Activated naive CD4-positive, alpha-beta T cell treated with Interleukin-2 at 50 U/mL for 16 hours (primary cell): ENCODE measurements around the gene RNU1-3.
A peak's percentile ranks its signal among the peaks of the same experiment; 100 is the strongest.
"Not testable (repeated sequence)": the region's sequence is repeated elsewhere in the genome, so short reads cannot be mapped to it uniquely, and the experiment has no call there.

Experiments used
- DNase-seq: peaks from one replicate; pipeline ENCODE4 v3.0.0-alpha.2; 2020

RNU1-3 gene

DNA sequence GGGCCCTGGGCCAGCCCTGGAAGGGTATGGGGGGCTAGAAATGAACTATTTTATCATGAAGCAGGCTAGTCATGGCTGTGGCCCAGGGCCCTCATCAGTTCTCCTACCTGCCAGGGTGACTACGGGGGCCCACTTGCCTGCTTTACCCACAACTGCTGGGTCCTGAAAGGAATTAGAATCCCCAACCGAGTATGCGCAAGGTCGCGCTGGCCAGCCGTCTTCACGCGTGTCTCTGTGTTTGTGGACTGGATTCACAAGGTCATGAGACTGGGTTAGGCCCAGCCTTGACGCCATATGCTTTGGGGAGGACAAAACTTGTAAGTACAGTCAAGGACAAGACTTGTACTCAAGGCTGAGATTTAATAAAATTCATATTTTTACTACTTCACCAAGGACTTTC lies 16.8 kb downstream of the RNU1-3 start:
- DNase-seq = peak; percentile 2

DNA sequence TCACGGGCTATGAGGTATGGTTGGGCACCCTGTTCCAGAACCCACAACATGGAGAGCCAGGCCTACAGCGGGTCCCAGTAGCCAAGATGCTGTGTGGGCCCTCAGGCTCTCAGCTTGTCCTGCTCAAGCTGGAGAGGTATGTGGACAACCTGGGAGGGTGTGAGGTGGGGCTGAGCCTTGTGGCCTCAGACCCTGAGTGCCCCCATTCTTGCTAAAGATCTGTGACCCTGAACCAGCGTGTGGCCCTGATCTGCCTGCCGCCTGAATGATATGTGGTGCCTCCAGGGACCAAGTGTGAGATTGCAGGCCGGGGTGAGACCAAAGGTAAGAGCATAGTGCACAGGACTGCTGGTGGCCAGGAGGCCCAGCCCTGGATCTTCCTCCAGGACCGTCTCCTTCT lies 17.4 kb downstream of the RNU1-3 start:
- peak; percentile 1 for DNase-seq

DNA sequence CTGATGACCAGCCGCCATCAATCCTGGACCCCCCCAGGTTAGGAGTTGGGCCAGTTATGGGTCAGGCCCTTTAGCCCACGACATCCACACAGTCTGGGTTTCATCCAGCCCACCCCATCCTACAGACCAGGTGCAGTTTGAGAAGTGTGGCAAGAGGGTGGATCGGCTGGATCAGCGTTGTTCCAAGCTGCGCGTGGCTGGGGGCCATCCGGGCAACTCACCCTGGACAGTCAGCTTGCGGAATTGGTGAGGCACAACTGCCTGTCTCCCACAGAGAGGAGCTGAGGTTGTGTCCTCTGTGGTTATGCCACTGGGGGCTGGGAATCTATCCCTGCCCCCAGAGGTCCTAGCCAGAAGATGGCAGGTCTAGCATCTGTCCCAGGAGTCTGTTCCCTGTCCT lies 18.0 kb downstream of the RNU1-3 start:
- not testable (repeated sequence) for DNase-seq

DNA sequence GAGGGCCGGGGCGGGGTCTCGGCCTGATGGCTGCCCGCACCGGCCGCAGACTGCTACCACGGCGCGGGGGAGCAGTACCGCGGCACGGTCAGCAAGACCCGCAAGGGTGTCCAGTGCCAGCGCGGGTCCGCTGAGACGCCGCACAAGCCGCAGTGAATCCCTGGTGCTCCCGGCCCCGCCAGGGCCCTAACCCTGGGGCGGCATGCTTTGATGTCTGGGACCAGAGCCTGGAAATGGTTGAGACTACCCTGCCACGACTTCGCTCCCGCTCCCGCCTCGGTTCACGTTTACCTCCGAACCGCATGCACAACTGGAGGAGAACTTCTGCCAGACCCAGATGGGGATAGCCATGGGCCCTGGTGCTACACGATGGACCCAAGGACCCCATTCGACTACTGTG lies 18.5 kb downstream of the RNU1-3 start:
- DNase-seq = not testable (repeated sequence)

DNA sequence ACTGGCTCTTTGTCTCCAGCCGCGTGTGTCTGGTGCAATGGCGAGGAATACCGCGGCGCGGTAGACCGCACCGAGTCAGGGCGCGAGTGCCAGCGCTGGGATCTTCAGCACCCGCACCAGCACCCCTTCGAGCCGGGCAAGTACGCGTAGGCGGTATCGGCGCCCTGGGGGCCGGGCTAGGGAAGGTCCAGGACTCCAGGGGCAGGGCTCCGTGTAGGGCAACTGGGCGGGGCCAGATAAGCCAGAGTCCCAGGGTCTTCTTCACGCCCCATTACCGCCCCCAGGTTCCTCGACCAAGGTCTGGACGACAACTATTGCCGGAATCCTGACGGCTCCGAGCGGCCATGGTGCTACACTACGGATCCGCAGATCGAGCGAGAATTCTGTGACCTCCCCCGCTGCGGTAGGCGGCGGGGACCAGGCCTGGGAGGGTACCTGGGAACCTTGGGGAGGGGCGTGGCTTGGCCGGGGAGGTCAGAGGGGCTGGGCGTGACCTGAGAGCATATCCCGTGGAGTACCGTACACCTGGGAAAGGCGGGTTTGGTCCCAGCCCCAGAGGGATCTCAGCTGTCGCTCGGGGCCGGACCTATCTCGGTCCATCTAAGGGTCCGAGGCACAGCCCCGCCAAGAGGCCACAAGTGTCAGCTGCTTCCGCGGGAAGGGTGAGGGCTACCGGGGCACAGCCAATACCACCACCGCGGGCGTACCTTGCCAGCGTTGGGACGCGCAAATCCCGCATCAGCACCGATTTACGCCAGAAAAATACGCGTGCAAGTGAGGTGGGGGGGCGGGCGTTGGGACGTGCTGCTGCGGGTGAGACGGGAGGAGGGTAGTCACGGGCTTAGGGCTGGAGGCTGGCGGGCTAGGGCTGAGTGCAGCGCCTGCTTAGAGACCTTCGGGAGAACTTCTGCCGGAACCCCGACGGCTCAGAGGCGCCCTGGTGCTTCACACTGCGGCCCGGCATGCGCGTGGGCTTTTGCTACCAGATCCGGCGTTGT lies 19.3 kb downstream of the RNU1-3 start:
- peak; percentile 26 for DNase-seq

DNA sequence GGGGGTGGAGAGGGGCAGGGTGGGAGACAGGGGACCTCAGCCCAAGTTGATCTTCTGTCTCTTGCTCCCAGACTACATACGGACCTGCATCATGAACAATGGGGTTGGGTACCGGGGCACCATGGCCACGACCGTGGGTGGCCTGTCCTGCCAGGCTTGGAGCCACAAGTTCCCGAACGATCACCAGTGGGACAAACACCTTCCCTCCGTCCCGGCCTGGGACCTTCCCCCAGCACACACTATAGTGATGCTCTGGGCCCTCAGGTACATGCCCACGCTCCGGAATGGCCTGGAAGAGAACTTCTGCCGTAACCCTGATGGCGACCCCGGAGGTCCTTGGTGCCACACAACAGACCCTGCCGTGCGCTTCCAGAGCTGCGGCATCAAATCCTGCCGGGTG lies 20.0 kb downstream of the RNU1-3 start:
- not testable (repeated sequence) for DNase-seq

DNA sequence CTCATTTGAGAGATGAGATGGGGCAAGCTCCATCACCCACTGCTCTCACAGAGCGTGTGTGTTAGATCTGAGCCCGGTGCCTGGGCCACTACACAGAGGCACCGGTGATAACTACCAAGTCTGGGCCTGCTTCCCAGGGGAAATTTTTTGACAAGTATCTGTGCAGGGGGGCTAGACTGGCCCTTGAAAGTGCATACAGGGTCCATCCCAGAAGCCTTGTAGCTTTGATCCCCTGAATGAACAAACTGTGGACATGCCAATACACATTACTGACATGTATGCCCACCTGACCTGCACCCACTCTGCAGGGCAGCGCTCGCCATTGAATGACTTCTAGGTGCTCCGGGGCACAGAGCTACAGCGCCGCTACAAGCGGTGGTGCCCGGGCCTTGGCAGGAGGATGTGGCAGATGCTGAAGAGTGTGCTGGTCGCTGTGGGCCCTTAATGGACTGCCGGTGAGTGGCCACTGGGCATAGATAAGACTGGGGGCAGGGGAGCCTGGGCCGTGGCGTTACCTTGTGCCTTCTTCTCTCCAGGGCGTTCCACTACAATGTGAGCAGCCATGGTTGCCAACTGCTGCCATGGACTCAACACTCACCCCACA lies 20.6 kb downstream of the RNU1-3 start:
- peak; percentile 1 for DNase-seq

DNA sequence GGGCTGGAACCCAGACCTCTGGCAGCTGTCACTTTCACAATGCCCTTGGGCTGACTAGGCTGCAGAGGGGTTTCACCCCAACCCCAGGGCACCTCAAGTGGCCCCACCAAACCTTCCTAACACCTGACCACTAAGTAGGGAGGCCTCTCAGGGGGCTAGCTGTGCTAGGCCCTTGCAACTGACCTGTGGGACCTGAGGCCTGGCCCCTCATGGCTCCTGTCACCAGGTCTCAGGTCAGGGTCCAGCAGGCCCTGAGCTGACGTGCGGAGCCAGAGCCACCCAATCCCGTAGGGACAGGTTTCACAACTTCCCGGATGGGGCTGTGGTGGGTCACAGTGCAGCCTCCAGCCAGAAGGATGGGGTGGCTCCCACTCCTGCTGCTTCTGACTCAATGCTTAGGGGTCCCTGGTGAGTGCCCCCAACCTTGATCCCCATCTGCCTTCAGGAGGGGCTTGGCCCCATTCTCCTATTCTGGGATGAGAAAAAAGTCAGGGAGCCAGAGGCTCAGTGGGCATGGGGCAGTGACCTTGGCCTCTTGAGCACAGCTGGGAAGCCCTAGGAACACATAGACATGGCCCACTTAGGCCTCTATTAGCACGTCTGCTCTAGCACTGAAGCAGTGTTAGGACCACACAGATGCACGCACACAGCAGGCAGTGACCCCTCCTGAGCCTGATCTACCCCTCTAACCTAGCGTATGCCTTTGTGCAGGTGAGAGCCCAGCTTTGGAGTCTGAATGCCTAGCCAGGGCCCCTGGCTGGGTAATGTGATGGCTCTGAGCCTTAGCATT lies 21.3 kb downstream of the RNU1-3 start:
- DNase-seq = peak; percentile 1

DNA sequence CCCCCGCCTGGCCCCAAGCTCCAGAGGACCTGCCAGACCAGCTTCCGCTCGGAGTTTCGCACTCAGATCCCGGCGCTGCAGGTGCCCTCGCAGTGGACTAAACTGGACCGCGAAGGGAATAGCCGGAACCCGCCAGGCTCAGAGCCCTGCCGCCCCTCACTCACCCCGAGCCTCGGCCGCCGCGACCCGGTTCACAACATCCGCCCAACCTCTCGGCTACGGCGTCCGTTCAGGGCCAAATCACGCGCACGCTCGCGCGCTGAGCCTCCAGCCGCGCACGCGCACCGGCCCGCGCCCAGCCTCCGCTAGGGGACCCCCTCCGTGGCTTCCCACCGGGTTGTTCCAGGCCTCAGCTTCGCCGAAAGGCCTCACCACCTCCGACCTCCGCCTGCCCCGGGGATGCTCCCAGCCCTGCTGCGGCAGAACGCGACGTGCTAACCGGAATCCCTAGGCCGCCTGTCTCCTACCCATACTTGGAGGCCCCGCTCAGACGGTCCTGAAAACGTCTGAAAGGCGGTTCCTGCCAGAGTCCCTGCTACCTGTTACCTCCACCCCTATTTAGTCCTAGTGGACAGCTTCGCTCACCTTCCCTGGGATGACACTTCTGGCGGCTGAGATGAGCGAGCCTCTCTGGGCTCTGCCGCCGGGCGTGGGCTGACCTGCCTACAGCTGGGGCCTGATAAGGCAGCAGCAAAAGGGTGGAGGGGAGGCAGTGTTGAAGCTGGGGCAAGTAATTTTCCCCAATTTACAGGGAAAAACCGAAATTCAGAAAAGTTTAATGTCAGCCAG lies 22.1 kb downstream of the RNU1-3 start:
- DNase-seq = peak; percentile 98

DNA sequence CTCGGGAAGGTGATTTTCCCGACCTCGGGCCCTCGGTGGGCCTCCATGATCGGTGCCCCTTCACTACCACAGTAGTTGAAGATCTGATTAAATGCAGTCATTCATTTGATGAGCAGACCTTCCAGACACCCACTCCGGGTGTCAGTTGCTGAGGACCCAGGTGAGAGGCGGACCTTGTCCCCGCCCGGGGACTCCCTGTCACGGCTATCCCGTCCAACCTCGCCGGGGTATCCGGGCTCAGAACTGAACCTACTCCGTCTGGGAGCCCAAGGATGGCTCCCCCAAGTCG lies 22.6 kb downstream of the RNU1-3 start:
- no peak for DNase-seq

DNA sequence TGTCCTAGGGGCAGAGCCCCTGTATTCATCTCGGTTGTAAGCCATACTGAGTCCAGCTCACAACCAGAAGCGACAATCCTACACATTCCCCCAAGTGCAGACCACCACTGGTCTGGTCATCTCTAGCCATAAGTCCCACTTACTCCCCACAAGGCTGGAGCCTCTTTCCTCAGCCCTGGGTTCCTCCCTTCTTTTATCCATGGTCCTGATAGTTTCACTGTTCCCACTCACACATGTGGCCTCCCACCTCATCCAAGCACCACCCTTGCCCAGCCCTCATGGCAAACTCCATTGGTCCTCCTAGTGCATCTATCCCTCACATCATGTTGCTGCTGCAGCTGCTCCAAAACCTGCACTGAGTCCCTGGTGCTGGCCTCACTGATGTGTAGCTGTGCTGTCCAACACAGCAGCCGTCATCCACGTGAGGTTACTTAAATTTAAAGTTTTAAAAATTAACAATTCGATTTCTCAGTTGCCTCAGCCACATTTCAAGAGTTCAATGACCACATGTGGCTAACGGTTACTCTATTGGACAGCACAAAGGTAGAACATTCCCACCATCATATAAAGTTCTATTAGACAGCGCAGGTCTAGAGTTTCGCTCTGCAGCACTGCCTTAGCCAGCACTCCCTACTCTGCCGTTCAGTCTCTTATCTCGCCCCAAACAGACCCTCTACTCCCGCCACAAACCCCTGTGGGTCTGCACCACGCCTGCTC lies 23.1 kb downstream of the RNU1-3 start:
- DNase-seq = peak; percentile 7

DNA sequence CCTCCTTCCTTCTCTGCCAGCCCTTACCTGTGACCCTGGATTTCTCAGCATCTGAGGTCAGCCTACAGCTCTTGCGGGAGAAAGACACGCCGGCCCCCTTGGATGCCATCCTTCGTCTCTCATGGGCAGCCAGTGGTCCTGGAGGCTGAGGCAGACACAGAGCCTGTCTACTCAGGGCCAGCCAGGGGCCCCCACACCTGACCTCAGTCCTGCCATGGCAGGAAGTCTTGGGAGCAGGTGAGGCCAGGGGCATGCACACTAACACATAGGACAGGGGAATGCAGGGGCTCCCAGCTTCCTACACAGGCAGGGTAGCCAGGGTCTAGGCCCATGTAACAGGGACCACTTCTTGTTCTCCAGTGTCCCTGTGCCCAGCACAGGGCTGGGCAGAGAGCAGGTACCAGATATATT lies 23.7 kb downstream of the RNU1-3 start:
- peak; percentile 2 for DNase-seq

DNA sequence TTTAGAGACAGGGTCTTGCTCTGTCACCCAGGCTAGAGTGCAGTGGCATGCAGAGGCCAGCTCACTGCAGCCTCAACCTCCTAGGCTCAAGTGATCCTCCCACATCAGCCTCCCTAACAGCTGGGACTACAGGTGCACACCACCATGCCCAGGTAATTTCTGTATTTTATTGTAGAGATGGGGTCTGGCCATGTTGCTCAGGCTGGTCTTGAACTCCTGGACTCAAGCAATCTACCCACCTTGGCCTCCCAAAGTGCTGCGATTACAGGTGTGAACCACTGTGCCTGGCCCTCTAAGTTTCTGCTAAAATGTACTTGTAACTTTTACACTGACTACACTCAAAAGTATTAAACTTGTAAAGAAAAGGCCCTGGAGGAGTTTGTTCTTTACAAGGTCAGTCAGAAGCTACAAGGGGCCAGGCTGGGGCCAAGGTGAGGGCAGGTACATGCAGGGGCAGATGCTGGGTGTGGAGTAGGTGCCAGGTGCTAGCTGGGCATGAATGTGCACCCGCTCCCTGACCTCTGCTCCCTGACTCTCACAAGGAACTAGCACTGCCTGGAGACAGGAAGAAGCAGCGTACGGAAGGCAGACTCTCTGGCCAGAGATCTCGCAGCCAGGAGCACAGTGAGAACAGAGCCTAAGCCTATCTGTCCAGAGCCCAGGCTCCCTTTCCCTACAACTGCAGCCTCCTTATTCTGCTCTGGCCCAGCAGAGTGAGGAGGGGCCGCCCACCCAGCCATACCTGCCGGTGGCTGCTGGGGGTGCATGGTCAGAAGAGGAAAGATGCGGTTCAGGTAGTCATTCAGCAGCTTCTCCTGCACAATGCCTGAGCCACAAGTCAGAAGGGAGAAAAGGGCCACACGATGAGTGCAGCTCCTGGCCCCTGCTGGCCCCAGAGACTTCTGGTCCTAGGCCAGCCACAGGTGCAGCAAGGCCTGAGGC lies 24.5 kb downstream of the RNU1-3 start:
- peak; percentile 1 for DNase-seq

DNA sequence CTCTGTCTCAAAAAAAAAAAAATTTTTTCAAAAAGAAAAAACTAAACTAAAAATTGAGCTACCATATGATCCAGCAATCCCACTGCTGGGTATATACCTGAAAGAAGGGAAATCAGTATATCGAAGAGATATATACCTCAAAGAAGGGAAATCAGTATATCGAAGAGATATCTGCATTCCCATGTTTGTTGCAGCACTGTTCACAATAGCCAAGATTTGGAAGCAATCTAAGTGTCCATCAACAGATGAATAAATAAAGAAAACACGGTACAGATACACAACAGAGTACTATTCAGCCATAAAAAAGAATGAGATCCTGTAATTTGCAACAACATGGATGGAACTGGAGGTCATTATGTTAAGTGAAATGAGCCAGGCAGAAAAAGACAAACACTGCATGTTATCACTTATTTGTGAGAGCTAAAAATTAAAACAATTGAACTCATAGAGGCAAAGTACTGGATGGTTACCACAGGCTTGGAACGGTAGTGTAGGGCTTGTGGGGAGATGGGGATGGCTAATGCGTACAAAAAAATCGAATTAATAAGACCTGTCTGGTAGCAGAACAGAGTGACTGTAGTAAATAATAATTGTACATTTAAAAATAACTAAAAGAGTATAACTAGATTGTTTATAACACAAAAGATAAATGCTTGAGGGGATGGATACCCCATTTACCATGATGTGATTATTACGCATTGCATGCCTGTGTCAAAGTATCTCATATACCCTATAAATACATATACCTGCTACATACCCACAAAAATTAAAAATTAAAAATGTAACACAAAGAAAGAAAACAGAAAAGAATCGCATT lies 25.4 kb downstream of the RNU1-3 start:
- DNase-seq = not testable (repeated sequence)

DNA sequence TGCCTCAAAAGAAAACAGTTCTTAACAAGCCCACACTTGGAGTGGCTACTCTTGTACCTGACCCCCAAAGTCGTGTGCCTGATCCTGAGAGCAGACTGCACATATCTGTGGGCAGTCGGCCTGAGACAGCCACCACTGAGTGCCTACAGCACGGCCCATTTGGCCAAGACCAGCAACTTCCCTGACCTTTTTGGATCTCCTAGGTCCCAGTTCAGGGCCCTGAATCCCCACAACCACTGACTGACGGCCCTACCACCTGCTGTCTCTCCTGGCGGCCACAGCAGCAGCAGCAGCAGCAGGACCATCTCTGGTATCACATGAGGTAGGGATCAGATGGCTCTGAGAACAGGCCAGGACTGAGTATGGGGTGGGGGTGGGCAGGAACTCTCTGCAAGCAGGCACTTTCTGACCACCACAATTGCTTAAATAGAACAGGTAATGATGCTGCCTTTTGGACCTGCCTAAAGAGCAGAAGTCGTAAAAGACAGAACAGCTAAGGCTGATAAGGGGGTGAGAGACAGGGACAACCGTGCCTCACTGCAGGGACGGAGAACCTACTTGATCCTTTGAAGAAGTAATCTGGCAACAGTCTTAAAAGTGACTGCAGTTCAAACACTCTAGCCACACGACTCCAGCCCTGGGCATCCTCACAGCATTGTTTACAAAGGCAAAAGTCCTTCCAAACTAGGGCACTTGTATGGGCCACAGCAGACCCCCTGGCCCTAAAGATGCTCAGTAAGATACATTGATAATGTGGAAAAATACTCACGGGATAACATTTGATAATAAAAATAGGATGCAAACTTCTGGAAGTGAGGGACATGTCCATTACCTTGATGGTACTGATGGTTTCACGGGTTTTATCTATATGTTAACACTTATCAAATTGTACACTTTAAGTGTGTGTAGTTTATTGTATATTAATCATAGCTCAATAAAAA lies 27.4 kb downstream of the RNU1-3 start:
- peak; percentile 1 for DNase-seq

DNA sequence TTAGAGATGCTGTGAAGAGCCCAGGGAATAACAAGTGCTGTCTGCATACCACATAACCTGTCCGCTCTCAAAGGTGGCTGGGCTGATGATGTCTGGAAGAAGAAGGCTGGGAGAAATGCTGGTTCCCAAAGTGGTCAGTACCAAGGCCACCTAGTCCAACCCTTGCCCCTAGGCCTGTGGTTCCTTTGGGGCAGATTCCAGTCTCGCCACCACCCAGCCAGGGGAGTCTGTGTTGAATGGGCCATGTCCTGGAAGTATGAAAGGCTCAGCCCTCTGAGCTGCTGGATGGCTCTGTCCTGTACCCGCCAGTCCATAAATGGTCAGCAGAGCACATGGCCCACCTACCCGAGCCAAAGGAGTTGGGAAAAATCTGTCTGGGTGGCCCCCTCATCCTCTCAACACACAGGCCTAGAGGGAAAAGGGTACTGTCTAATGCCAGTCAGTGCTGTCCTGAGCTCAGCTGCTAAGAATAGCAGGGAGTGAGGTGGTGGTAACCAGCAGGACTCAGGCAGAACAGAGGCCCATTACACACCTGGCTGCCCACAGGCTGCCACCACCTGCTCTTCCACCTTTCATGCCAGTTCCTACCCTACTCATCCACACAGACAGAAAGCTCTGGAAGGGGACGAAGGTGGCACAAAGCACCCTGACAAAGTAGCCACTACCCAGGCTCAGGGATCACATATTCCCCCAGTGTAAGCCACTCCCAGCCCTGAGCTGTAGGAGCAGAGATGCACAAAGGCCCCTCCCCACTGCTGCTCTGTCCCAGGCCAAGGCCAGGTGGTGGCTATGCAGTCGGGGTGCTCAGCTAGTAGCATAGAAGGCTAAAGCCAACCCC lies 28.6 kb downstream of the RNU1-3 start:
- DNase-seq = not testable (repeated sequence)

DNA sequence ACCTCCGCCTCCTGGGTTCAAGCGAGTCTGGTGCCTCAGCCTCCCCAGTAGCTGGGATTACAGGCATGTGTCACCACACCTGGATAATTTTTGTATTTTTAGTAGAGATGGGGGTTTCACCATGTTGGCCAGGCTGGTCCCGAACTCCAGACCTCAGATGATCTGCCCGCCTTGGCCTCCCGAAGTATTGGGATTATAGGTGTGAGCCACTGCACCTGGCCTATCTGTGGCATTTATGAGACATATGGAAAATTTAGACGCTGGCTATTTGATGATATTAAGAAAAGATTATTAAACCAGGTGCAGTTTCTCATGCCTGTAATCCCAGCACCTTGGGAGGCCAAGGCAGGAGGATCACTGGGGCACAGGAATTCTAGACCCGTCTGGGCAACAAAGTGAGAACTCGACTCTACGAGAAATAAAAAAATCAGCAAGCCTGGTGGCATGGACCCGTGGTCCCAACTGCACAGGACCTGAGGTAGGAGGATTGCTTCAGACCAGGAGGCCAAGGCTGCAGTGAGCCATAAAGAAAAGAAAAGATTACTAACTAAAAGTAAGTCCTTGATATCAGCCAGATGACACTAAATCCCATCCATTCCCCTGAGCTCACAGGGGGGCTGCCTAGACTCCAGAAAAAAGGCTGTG lies 30.1 kb downstream of the RNU1-3 start:
- peak; percentile 1 for DNase-seq
